ENCODE measurements around the gene CCL16. TPM values are rescaled to one million over a fixed set of nuclear protein-coding genes. Genes with fewer than 3 reads are reported as not detected.

Gene CCL16
- total RNA-seq, 1 donor from 2014 or later = not detected

DNA sequence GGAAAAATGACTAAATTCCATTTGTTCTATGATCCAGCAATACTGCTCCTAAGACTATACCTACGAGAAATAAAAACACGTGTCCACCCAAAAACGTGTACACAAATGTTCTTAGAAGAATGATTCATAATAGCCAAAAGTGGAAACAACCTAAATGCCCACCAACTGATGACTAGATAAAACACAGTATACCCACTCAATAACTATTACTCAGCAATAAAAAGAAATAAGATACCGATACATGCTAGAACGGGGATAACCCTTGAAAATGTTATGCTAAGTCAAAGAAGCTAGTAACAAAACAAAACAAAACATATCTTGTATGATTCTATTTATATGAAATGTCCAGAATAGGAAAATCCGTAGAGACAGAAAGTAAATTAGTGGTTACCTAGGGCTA lies 17.6 kb downstream of the CCL16 start:
- Histone ChIP-seq H3K36me3 (no peaks in the 10 kb centered on the region), H3K27ac (no peak overlapping the region), H3K9me3 (no peaks in the 10 kb centered on the region), H3K4me1 (no peaks in the 10 kb centered on the region), H3K4me3 (no peak overlapping the region), H3K27me3 (no peaks in the 10 kb centered on the region)
- DNase-seq (ENCODE audit: extremely low spot score in 2 of 2) = no peak
- intact Hi-C loops (cut with DNase I) = no loop called here
- TF ChIP-seq POLR2A (IDR thresholded peaks at IDR 0.05) (no peak), POLR2AphosphoS5 (IDR thresholded peaks at IDR 0.05; ENCODE audit: insufficient read depth in 1 of 2, low read depth in 1 of 2) (no peak)
- TF ChIP-seq, protein P1, sequence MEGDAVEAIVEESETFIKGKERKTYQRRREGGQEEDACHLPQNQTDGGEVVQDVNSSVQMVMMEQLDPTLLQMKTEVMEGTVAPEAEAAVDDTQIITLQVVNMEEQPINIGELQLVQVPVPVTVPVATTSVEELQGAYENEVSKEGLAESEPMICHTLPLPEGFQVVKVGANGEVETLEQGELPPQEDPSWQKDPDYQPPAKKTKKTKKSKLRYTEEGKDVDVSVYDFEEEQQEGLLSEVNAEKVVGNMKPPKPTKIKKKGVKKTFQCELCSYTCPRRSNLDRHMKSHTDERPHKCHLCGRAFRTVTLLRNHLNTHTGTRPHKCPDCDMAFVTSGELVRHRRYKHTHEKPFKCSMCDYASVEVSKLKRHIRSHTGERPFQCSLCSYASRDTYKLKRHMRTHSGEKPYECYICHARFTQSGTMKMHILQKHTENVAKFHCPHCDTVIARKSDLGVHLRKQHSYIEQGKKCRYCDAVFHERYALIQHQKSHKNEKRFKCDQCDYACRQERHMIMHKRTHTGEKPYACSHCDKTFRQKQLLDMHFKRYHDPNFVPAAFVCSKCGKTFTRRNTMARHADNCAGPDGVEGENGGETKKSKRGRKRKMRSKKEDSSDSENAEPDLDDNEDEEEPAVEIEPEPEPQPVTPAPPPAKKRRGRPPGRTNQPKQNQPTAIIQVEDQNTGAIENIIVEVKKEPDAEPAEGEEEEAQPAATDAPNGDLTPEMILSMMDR (IDR thresholded peaks at IDR 0.05) = no peak

DNA sequence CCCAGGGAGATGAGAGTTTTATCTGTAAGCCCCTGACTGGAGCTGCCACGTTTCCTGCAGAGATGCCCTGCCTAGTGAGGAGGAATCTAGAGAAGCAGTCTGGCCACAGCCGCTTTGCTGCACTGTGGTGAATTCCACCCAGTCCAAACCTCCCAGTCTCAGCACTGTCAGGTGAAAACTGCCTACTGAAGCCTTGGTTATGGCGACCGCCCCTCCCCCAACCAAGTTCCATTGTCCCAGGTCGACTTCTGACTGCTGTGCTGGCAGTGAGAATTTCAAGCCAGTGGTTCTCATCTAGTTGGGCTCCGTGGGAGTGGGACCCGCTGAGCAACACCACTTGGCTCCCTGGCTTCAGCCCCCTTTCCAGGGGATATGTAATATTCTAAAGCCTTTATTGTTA lies 27.6 kb downstream of the CCL16 start:
- Histone ChIP-seq H3K27ac (no peak overlapping the region), H3K27me3 (no peaks in the 10 kb centered on the region), H3K4me3 (no peak overlapping the region), H3K4me1 (no peaks in the 10 kb centered on the region), H3K9me3 (no peaks in the 10 kb centered on the region), H3K36me3 (no peaks in the 10 kb centered on the region)
- DNase-seq (ENCODE audit: extremely low spot score in 2 of 2) = no peak
- intact Hi-C loops (cut with DNase I) = loop anchor here (5.0 kb wide), 1 partner anchor 1996 kb away; no protein-coding TSS in a partner anchor
- no peak for TF ChIP-seq POLR2A (IDR thresholded peaks at IDR 0.05)
- TF ChIP-seq, protein P1 (IDR thresholded peaks at IDR 0.05) = no peak
- no peak for TF ChIP-seq POLR2AphosphoS5 (IDR thresholded peaks at IDR 0.05; ENCODE audit: insufficient read depth in 1 of 2, low read depth in 1 of 2)

DNA sequence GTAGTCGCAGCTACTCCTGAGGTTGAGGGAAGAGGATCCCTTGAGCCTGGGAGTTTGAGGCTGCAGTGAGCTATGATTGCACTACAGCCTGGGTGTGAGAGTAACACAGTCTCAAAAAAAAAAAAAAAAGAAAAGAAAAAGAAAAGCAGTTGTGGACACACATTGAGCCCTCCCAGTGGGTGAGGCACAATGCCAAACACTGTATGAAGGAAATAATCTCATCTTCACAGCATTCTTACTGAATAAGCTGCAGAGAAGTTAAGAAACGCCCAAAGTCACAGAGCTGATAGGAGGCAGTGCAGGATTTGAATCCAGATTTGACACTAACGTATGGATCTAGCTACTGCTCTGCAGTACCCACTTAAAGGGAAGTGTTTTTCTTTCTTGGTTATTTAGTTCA lies 31.9 kb downstream of the CCL16 start:
- no peaks in the 10 kb centered on the region for H3K4me1 ChIP-seq
- no peaks in the 10 kb centered on the region for H3K9me3 ChIP-seq
- no peak overlapping the region for H3K27ac ChIP-seq
- TF ChIP-seq POLR2A (IDR thresholded peaks at IDR 0.05) (no peak), POLR2AphosphoS5 (IDR thresholded peaks at IDR 0.05; ENCODE audit: insufficient read depth in 1 of 2, low read depth in 1 of 2) (no peak)
- TF ChIP-seq, protein P1 (IDR thresholded peaks at IDR 0.05) = no peak
- H3K36me3 ChIP-seq = no peaks in the 10 kb centered on the region
- no peak overlapping the region for H3K4me3 ChIP-seq
- intact Hi-C loops (cut with DNase I) = no loop called here
- H3K27me3 ChIP-seq = no peaks in the 10 kb centered on the region
- no peak for DNase-seq (ENCODE audit: extremely low spot score in 2 of 2)

DNA sequence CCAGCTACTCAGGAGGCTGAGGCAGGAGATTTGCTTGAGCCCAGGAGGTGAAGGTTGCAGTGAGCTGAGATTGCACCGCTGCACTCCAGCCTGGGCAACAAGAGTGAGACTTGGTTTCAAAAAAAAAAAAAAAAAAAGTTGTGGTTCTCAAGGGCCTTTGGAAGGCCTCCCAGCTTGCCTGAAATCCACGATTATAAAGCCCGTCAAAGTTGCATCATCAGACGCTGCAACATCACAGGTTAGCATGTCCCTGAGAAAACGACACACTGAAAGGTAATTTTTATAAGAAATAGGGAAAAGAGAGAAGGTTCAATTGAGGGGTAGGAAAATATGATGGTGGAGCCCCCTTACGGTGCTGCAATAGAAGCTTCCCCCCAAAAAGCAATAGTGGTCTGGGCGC lies 33.2 kb downstream of the CCL16 start:
- no peak for DNase-seq (ENCODE audit: extremely low spot score in 2 of 2)
- Histone ChIP-seq H3K27ac (no peak overlapping the region), H3K4me3 (no peak overlapping the region), H3K36me3 (no peaks in the 10 kb centered on the region), H3K27me3 (no peaks in the 10 kb centered on the region), H3K9me3 (no peaks in the 10 kb centered on the region), H3K4me1 (no peaks in the 10 kb centered on the region)
- intact Hi-C loops (cut with DNase I) = no loop called here
- TF ChIP-seq POLR2AphosphoS5 (IDR thresholded peaks at IDR 0.05; ENCODE audit: insufficient read depth in 1 of 2, low read depth in 1 of 2) (no peak), POLR2A (IDR thresholded peaks at IDR 0.05) (no peak)
- TF ChIP-seq, protein P1 (IDR thresholded peaks at IDR 0.05) = no peak

DNA sequence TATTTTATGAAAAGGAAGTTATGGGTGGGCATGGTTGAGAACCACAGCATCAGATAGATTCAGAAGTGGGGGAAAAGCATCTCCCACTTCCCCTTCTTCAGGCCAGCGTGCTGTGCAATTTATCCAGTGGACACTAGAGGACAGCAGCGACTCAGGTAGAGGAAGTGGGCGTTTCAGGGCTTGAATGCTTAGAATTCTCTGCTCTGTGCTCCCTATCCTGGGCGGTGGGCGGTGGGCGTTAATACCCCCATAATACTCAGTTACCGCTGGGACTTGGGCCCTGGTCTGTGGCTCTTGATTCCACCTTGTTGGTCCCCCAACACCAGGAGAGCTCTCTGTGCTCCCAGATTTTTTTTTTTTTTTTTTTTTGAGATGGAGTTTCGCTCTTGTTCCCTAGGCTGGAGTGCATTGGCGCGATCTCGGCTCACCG lies 34.1 kb downstream of the CCL16 start:
- Histone ChIP-seq H3K4me3 (no peak overlapping the region), H3K4me1 (no peaks in the 10 kb centered on the region), H3K36me3 (no peaks in the 10 kb centered on the region), H3K27me3 (no peaks in the 10 kb centered on the region), H3K9me3 (no peaks in the 10 kb centered on the region), H3K27ac (no peak overlapping the region)
- TF ChIP-seq, protein P1 (IDR thresholded peaks at IDR 0.05) = peak in 2 of 3 experiments; percentile 38 to 47
- TF ChIP-seq POLR2AphosphoS5 (IDR thresholded peaks at IDR 0.05; ENCODE audit: insufficient read depth in 1 of 2, low read depth in 1 of 2) = no peak
- no peak for DNase-seq (ENCODE audit: extremely low spot score in 2 of 2)
- intact Hi-C loops (cut with DNase I) = no loop called here
